NCI-H1105 (cell line): ENCODE measurements around the gene TRERF1.

Experiments used
- DNase-seq: peaks from one replicate; lab custom pipeline; 2025; lab: John Stamatoyannopoulos, UW

Gene TRERF1

GRCh38 chr6:42251500-42251899, 200.2 kb downstream of the TRERF1 start:
- no peak for DNase-seq

- DNase-seq, result no peak
Measured at GRCh38 chr6:42250274-42250931, 201.3 kb downstream of the TRERF1 start.

- no peak for DNase-seq
Measured at GRCh38 chr6:42249279-42249678, 202.4 kb downstream of the TRERF1 start.

GRCh38 chr6:42243046-42243445, 208.7 kb downstream of the TRERF1 start:
- no peak for DNase-seq

GRCh38 chr6:42241915-42242314, 209.8 kb downstream of the TRERF1 start:
- no peak for DNase-seq

- no peak for DNase-seq
Measured at GRCh38 chr6:42239736-42240375, 211.9 kb downstream of the TRERF1 start.

- DNase-seq, result no peak
Measured at GRCh38 chr6:42239333-42239732, 212.4 kb downstream of the TRERF1 start.

GRCh38 chr6:42237857-42238256, 213.9 kb downstream of the TRERF1 start:
- DNase-seq, result no peak

- no peak for DNase-seq
Measured at GRCh38 chr6:42236682-42237473, 214.8 kb downstream of the TRERF1 start.

GRCh38 chr6:42236030-42236429, 215.7 kb downstream of the TRERF1 start:
- no peak for DNase-seq

- DNase-seq, result no peak
Measured at GRCh38 chr6:42232035-42232434, 219.7 kb downstream of the TRERF1 start.

- no peak for DNase-seq
Measured at GRCh38 chr6:42230345-42231321, 221.1 kb downstream of the TRERF1 start.

GRCh38 chr6:42229506-42230119, 222.1 kb downstream of the TRERF1 start:
- DNase-seq, result no peak

- DNase-seq, result no peak
Measured at GRCh38 chr6:42228305-42228704, 223.4 kb downstream of the TRERF1 start.

GRCh38 chr6:42227173-42227850, 224.4 kb downstream of the TRERF1 start:
- DNase-seq, result no peak

GRCh38 chr6:42226645-42227143, 225.0 kb downstream of the TRERF1 start:
- DNase-seq, result no peak

- no peak for DNase-seq
Measured at GRCh38 chr6:42226161-42226611, 225.5 kb downstream of the TRERF1 start.

- DNase-seq, result no peak
Measured at GRCh38 chr6:42225419-42225818, 226.3 kb downstream of the TRERF1 start.

GRCh38 chr6:42225029-42225339, 226.7 kb downstream of the TRERF1 start:
- DNase-seq, result no peak

GRCh38 chr6:42224222-42225028, 227.3 kb downstream of the TRERF1 start:
- DNase-seq, result no peak
